GM18907 (cell line): ENCODE results near the gene CYP1B1.
"Not testable (repeated sequence)": the region's sequence is repeated elsewhere in the genome, so short reads cannot be mapped to it uniquely, and the experiment has no call there.

Experiments
- ATAC-seq: cut with Tn5 transposase; IDR thresholded peaks from one replicate; pipeline ENCODE4 v1.9.1; 2021; ENCODE audit warnings: mild to moderate bottlenecking, moderate library complexity; ENCODE audit not compliant: unreplicated experiment

CYP1B1 gene

GRCh38 chr2:38099099-38100028 is 23.4 kb upstream of the CYP1B1 start:
- no peak for ATAC-seq

- no peak for ATAC-seq
Measured at GRCh38 chr2:38098421-38099098, 22.6 kb upstream of the CYP1B1 start.

- no peak for ATAC-seq
Measured at GRCh38 chr2:38097988-38098385, 22.0 kb upstream of the CYP1B1 start.

- ATAC-seq: no peak
Measured at GRCh38 chr2:38097258-38097987, 21.5 kb upstream of the CYP1B1 start.

- ATAC-seq: no peak
Measured at GRCh38 chr2:38095996-38096861, 20.3 kb upstream of the CYP1B1 start.

GRCh38 chr2:38095079-38095995 is 19.4 kb upstream of the CYP1B1 start:
- no peak for ATAC-seq

- no peak for ATAC-seq
Measured at GRCh38 chr2:38093527-38094165, 17.7 kb upstream of the CYP1B1 start.

GRCh38 chr2:38092196-38092902 is 16.4 kb upstream of the CYP1B1 start:
- no peak for ATAC-seq

- ATAC-seq: no peak
Measured at GRCh38 chr2:38091760-38092159, 15.8 kb upstream of the CYP1B1 start.

- ATAC-seq: no peak
Measured at GRCh38 chr2:38090928-38091327, 15.0 kb upstream of the CYP1B1 start.

GRCh38 chr2:38090212-38090611 is 14.3 kb upstream of the CYP1B1 start:
- not testable (repeated sequence) for ATAC-seq

GRCh38 chr2:38085998-38086698 is 10.2 kb upstream of the CYP1B1 start:
- not testable (repeated sequence) for ATAC-seq

GRCh38 chr2:38084556-38084955 is 8.6 kb upstream of the CYP1B1 start:
- not testable (repeated sequence) for ATAC-seq

GRCh38 chr2:38082727-38083126 is 6.8 kb upstream of the CYP1B1 start:
- ATAC-seq: not testable (repeated sequence)

- no peak for ATAC-seq
Measured at GRCh38 chr2:38080346-38080745, 4.4 kb upstream of the CYP1B1 start.

GRCh38 chr2:38079116-38080052 is 3.4 kb upstream of the CYP1B1 start:
- ATAC-seq: no peak

GRCh38 chr2:38077431-38077769 is 1.4 kb upstream of the CYP1B1 start:
- ATAC-seq: no peak
